HG02943 (cell line): ENCODE results near the gene CACNA1S.

Experiments used
- ATAC-seq: cut with Tn5 transposase; IDR thresholded peaks from one replicate; pipeline ENCODE4 v1.9.1; 2021; ENCODE audit warnings: mild to moderate bottlenecking, low read depth, moderate library complexity; ENCODE audit not compliant: unreplicated experiment

Gene CACNA1S

DNA sequence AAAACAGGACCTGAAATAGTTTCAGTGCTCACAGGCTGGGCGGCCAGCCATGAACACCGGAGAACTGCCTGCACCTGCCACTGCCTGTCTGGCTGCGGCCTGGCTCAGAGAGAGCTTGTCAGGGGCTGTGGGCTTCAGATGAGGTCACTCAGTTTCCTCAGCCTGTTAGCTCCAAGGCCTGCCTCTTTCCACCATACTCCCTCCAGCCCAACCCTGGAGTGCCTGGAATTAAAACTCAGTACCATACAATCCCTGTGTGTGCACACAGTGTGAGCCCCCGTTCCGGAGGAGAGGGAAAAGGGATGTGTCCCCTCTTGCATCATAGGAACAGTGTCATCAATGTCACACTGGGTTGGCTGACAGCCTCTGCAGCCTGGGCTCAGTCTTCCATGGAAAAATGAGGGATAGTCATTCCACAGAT, 16.2 kb downstream of the CACNA1S start:
- ATAC-seq: no peak

DNA sequence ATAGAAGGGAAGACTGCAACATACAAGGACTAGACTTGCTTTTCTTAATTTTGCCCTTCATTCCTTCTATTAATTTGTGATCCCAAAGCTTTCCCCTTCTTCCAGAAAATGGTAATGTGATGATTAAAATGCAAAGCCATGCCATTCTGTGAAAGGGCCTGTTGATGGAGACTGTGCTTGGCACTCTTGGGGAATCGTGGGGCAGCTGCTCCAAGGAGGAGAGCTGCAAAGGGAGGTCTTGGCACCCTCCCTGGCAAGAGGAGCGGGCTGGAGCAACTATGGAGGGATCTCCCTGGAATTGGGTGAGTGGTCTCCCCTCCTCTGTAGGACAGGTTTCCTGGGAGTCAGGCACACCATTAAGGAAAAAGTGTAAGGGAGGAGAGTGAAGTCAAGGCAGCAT, 16.6 kb downstream of the CACNA1S start:
- no peak for ATAC-seq

DNA sequence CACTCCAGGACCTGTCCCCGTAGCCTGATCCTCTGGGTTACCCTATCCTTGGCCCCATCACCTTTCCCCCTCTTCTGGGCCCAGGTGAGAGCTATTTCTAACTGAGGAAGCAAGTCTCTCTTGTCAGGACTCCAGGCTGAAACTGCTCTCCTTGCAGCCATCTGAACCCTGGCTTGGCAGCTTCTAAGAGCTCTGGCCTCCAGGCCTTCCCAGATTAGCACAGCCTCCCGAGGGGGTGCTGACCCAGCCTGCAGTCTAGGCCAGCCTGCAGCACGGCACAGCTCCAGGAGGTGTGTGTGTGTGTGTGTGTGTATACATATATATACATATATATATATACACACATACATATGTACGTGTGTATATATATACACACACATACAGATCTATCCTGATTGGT, 17.4 kb downstream of the CACNA1S start:
- no peak for ATAC-seq

DNA sequence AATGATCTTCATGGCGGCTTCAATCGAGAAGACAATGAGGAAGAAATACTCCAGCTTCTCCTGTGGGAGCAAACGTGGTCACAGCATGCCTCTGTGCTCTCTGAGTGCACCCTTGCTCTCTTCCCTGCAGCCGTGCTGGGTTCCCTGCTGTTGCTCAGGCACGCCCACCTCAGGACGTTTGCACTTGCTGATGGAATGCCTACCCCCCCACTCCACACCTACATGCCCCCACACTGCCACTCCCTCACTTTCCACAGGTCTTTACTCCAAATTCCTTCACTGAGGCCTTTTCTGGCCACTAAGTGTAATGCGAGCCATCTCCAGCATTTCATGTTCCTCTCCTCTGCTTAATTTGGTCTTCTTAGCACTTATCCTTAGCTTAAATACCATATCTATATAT, 18.3 kb downstream of the CACNA1S start:
- no peak for ATAC-seq

DNA sequence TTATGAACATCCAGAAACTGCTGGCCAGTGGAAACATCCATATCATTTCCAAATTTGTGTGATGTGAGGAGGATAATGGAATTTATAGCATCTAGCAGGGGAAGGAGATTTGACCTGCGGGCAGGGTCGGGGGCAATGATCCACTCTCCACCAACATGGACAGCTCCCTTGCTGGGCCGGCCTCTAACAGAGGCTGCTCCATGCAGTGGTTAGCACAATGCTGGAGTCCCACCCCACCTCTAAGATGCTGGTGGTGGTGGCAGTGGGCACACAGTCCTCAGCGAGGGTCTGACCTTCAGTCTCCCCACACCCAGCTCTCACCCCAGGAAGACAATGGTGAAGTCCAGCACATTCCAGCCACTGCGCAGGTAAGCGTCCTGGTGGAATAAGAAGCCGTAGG, 18.7 kb downstream of the CACNA1S start:
- ATAC-seq: no peak

DNA sequence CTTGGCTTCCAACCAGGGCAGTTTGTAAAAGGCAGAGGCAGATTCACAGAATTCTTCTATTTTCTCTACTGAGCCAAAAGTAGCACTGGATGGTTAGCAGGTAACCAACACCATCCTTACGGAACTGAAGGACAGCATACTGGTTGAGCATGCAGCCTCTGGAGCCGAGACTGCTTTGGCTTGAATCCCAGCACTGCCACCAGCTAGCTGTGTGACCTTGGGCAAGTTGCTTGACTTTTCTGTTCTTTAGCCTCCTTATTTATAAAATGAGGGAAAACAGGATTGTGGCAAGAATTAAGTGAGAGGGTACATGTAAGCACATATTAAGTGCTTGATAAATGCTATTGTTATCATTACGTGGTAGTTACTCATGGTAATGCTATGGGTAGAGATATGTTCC, 19.5 kb downstream of the CACNA1S start:
- no peak for ATAC-seq

DNA sequence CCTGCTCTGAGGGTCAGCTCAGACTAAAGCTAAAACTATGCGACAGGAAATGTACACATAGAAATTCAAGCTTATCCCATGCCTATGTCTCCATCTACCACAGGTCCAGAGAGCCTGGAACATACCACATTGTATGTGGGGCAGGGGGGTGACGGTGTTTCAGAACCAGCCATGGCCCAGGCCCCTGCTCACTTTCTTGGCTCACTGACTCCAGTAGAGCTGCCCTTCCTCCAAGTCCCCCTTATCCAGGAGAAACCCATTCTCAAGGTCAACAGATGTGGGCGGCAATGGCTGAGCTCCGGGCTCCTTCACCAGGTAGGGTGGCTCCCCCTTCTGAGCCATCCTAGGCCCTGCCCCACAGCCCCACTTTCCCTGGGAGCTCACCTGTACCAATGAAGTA, 21.0 kb downstream of the CACNA1S start:
- no peak for ATAC-seq

DNA sequence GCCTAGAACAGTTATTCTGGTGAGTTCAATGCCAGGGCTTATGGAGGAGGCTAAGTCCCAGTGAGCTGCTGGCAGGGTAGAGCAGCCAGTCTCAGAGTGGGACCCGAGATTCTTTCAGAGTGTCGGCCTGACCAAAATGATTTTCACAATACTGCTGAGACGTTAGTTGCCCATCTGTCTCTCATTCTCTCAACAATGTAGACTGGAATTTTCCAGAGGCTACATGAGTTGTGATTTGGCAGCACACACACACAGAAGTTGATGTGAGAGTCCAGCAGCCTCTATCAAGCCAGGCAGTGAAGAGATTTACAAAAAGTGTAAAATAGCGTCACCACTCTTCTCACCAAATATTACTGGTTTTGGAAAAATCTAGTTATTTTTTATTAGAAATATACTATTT, 21.7 kb downstream of the CACNA1S start:
- no peak for ATAC-seq

DNA sequence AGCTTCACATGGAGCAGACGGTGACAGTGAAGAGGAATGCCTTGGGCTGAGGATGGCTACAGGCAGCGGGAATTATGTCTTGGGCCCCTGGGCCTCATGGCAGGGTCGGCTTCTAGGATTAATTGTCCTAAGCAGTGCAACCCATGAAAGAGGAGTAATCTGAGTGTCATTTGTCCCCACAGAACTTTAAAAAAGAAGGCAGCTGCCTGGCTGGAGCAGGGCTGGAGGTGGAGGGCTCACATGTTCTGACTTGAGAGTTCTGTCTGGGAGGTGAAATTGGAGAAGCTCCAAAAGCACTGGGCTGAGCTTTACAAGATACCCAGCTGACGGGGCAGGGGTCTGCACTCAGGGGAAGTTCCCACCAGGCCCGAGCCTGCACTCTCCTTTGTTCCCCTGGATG, 22.6 kb downstream of the CACNA1S start:
- ATAC-seq: no peak

DNA sequence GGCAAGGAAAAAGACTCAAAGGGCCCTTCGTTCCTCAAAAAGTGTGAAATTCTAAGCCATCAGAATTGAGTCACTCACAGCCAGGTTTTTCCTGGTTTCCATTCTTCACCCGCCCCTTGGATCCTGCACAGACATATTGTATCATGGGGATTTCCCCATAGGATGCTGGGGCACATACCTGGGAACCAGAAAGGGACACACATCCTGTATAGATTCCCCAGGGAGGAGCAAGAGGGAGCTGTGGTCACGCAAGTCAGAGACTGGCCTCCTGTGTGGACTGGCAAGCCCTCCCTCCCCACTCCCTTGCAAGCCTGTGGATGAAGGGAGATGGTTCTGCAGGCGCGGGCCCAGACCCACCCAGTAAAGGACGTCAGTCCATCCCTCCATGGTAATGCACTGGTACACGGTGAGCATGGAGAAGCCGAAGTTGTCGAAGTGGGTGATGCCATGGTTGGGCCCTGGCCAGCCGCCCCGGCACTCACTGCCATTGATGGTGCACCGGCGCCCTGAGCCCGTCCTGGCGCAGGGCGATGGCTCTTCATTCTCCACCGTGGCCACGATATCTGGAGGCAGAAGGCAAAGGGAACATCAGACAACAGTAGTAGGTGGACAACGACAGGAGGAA, 23.2 kb downstream of the CACNA1S start:
- no peak for ATAC-seq

DNA sequence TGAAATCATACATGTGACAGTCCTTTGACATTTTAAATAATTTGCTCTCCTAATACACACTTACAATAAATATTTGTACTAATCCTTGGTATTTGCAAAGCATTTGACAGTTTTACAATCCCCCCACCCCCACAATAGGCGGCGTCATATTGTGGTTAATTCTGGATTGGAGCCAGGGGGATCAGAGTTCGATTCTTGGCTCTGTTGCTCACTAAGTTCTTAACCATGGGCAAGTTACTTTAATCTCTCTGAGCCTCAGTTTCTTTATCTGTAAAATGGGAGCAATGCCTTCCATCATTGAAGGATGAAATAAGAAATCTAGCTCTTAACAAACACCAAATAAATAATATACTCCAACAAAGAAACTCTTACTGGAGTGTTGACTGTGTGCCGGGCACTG, 23.8 kb downstream of the CACNA1S start:
- ATAC-seq: no peak

DNA sequence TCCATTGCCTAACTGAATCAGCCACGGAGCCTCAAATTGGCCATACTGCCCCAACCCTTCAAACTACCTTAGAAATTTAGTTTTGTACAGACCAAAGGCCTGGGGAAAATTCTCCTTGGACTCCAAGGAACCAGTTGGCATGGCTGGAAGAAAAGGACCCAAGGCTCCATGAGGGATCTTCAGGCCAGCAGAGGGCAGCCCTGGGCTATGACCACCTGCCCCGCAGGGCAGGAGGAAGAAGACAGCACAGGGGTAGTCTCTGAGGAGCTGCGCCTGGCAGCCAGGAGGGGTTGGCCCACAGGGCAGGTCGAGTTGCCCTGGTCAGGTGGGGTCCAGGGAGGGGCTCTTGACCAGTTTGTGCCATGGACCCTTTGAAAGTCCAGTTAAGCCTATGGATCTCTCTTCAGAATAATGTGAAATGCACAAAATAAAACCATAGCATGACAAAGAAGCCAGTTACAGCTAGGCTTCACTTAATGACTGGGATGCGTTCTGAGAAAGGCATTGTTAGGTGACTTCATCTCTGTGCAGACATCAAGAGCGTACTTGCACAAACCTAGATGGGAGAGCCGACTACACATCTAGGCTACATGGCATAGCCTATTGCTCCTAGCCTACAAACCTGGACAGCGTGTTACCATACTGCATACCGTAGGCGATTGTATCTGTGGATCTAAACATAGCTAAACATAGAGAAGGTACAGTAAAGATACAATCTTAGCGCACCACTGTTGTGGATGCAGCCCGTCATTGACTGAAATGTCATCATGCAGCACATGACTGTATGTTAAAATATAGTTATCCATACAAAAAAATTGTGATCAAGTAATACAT, 26.1 kb downstream of the CACNA1S start:
- ATAC-seq: no peak

DNA sequence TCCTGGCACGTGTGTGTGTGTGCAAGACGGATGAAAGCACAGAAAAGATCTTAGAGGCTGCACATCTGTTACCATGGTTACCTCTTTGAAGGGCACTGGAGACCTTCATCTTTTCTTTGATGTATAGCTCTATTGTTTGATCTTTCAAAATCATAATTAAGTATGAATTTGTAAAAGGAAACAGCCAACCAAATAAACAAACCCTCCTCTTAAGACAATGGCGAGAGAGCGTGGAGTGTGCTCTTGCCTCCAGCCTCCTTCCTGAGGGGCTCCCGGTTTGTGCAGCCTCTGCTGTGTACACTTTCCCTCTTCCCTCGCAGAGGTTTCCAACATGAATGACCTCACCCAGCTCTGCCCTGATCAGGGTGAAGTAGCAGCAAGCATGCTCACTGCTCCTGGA, 27.9 kb downstream of the CACNA1S start:
- no peak for ATAC-seq

DNA sequence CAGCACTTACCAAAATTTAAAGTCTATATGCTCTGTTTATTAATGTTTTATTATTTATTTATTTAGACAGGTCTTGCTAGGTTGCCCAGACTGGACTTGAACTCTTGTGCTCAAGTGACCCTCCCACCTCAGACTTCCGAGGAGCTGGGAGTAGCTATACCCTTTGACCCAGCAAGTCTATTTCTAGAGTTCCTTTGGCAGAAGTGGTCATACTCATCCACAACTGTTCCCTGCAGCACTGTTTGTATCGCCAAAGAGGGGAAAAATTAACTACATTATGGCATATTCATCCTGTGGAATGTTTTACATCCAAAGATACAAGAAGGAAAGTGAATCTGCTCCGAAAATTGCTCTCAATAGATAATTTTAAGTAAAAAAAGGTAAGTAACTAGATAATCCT, 28.5 kb downstream of the CACNA1S start:
- no peak for ATAC-seq

DNA sequence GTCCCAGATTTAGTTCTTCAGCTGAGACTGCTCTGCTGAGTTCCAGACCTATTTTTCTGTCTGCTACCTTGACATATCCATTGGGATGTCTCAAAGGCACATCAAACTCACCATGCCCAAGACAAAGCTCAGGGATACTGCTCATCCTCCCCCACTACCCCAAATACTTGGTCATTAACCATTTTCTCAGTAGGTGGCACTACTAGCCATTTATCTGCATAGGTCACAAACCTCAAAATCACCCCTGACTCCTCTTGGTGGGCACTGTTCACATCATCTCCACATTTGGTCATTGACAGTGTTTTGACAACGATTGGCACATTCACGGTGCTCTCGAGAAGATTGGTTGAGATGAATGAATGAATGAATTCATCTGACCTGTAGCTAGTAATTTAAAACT, 32.1 kb downstream of the CACNA1S start:
- no peak for ATAC-seq

DNA sequence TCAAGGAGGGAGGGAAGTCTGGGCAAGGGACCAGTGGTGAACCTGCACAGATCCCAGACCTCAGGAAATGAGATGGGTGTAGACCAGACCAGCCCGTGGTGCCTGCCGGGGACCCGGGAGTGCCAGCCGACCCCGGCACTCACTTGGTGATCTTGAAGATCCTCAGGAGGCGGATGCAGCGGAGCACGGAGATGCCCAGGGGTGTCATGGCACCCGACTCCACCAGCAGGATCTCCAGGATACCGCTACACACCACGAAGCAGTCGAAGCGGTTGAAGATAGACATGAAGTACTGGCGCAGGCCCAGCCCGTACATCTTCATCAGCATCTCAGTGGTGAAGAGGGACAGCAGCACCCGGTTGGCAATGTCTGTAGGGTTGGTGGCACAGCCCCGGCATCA, 34.5 kb downstream of the CACNA1S start:
- ATAC-seq: no peak

DNA sequence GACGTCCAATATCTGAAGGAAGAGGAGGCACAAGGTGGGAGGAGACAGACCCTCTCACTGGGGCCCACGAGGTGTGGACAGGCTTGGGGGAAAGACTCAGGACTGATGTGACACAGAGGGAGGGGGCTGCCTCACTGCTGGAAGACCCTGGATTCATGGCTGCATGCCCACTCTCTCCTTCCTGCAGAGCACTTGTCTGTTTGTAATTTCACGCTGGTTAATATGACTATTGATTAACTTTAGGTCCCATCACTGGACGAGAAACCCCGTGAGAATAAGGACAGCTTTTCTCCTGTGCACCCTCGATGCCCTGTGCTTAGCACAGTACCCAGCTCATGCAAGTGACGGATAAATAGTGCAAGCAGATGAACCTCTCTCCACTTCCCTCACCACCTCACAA, 35.1 kb downstream of the CACNA1S start:
- no peak for ATAC-seq

DNA sequence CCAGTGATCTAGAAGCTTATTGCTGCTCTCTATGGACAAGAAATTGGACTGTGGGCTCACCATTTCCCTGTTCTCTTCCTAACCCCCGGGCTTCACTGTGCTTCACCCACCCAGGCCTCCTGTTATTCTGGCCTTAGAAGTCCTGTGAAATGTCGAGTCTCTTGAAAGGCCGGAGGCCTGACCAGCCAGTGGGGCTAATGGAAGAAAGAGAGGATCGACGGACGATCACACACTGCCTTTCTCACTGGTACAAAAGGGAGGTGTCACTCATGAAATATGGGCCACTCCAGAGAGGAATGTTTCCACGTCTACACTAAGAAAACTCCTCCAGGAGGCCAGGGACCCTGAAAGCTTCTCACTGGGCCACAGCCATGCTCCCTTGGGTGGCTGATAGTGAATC, 36.1 kb downstream of the CACNA1S start:
- ATAC-seq: no peak

DNA sequence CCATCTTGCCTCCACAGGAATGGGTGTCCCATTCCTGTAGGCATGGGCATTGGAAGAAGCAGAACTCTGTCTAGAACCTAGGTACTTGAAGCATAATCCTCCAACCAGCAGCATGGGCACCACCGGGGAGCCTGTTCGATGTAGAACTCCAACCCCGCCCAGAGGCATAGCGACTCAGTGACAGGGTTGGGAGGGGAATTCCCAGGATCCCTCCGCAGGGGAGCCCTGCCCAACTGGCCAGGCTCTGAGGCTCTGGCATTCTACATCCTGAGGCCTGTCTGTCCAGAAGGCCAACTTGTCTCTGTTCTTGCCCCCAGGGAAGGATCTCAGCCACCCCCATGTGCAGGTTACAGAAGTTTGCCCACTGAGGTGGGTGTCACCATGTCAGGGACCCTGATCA, 38.2 kb downstream of the CACNA1S start:
- no peak for ATAC-seq

DNA sequence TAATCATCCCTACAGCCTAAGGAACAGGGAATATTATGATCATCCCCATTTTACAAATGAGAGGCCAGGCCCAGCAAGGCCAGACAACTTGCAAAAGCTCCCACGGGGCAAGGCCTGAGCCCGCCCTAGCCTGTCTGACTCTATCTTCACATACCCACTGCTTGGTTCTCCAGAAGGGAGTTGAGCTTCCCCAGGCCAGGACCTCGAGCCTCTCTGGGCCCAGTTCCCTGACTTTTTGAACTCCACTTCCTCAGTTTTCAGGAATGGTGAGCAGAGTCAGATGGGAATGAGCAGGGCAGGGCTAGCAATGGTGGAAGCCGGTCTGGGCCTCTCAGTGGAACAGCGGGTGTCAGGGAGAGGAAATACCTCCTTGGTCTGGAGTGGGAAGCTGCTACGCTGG, 39.3 kb downstream of the CACNA1S start:
- ATAC-seq: no peak

DNA sequence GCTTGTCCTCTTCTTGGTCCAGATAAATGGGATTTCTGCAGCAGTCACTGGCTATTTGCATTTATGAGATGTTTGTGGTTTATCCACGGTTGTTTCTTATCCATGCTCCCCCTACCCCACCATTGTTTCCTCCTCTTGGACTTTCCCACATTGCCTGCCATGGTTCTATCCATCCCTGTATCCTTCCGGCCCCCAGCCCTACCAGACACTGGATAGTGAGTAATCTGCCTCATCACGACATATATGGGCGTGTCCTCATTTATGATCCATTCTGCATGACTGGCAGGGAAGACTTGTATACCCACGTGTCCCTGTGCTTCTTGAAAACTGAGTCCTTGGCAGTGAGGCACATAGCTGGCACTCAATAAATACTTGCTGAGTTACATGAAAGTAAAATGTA, 40.1 kb downstream of the CACNA1S start:
- no peak for ATAC-seq

DNA sequence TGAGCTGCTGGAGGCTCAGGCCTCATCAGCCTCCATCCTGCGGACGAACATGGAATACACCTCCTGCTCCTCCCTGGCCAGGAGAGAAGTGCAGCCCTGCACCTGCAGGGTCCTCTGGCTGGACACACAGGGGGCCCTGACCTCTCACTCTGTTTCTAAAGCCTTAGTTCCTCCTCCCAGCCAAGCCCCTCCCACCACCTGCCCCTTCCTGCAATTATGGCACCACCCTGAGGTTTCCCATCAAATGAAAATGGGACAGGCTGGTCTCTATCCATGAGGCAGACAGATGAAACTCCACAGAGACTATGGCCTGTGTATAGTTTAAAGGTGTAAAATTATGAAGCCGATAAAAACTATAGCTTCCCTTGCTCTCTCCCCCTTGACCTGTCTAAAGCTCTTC, 42.6 kb downstream of the CACNA1S start:
- no peak for ATAC-seq
